Frontal cortex (tissue), 4 donors: ENCODE measurements around the gene GYG1. TPM values are rescaled to one million over a fixed set of nuclear protein-coding genes. Genes with fewer than 3 reads are reported as not detected.
"Not testable (repeated sequence)": the region's sequence is repeated elsewhere in the genome, so short reads cannot be mapped to it uniquely, and the experiment has no call there.

Source experiments
- DNase-seq, 2 donors: peaks; one replicate each; pipeline ENCODE4 v3.0.0; 2012; ENCODE audit warnings: low spot score in 2 of 2
- FAIRE-seq: peaks from 2 replicates; lab custom pipeline; 2012; peaks lifted over from hg19 to GRCh38; lab: Jason Lieb, UNC
- total RNA-seq: library from RNA; depleted of rRNA; stranded (reverse); fragments of >200 nt; gene quantifications from one replicate; pipeline ENCODE4 v1.2.3, GENCODE V29; 2014
- donor health status: control.
- donor health status: control.
- donor health status: control.

Gene GYG1
- total RNA-seq, 1 donor from 2014 or later = 6.9 TPM

DNA sequence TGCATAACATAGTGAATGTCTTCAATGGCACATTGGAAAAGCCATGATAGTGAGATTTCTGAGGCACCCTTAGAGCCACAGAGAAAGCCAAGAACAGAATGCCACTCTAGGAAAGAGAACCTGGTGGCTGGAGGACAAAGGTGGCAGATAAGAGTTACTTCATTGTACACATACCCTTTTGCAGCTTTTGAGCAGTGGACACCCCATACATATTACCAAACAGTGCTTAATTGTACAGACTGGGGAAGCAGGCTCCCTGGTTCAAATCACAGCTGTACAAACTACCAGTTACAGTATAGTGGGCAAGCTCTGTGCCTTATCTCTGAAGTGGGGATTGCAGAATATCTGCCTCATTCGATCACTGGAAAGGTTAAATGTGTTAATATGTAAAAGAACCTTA is 10.1 kb upstream of the GYG1 start:
- FAIRE-seq = no peak
- DNase-seq = no peak

DNA sequence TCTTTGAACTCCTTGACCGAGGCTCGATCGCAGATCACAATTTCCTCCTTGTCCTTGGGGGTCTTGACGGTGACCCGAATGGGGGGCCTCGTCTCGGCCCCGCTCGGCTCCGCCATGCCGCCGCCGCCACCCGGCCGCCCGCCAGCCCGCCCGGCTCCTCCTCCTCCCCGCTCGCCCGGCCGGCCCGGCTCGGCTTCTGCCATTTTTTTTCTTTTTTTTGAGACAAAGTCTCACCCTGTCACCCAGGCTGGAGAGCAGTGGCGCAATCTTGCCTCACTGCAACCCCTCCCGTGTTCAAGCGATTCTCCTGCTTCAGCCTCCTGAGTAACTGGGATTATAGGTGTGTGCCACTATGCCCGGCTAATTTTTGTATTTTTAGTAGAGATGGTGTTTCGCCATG is 3.8 kb upstream of the GYG1 start:
- FAIRE-seq = not testable (repeated sequence)

DNA sequence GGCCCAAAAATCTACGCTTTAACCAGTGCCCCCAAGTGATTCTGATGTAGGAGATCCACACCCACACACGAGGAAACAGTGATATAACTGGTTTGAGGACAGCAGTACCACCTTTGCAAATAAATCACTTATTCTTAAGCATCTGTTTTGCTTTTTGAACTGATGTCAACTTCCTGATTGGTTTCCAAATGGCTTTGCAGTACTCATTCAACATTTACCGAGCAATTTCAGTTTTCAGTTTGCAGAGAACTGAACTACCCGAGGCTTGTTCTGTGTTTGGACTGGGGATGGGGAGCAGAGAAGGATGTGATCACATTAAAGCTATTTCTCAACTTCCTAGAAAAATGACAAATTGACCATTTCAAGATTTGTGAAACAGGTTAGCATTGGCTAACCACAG is 1.1 kb upstream of the GYG1 start:
- FAIRE-seq = no peak
- no peak for DNase-seq

More for the DNA sequence above, 3.8 kb upstream of the GYG1 start:
- DNase-seq = not testable (repeated sequence)

DNA sequence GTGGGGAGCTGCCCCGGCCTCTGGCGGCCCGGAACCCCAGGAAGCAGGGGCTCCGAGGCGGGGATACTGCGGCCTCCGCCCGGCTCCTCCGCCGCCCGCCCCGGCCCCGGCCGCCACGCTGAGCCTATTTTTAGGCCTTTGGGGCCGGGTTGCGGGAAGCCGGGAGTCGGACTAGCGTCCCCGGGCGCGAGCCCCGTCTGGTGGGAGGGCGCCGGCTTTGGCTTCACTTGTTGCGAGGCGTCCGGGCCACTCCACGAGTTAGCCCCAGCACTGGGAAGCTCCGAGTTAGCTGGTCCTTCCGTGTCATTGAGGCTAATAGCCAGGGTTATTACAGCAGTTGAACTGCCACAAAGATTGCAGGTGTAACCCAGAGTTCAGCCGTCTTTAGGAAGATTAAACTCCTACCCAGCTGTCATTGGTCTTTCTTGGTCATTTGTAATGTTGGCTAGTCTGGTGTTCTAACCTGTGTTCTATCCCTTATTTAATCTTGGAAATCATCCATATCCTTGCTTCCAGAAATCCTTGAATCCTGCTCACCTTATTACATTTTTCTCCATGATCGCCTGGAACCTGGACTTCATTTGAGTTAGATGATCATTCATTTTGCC is 791 bp downstream of the GYG1 start:
- no peak for FAIRE-seq
- DNase-seq = peak in 1 of 2 donors; percentile 33

DNA sequence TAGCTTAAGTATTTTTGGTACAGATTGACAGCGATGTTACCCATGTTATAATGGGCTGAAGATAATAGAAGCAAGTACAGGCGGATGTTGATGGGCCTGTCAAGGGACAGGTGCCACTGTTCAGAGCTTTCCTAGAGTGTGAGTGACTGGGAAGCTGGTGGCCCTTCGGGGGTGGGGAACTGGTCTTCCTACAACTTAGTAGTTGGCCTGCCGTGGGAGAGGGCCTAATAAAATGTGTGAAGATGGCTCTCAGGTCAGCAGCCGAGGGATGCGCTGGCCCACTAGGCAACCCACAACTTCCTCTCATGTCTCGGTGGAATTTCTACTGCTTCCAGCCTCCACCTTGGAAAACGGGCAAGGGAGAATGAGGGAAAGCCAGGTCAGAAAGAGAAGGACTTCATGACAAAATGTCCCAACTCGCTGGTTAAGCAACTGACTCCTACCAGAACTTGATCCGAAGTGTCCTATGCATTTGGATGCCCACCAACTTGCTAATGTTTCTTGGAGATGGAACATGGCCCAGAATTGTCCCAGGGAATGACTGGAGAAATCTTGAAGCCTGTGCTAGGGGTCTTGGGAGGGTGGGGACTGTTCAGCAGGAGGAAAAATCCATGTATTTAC is 1.4 kb downstream of the GYG1 start:
- FAIRE-seq (no peak), DNase-seq (no peak)

DNA sequence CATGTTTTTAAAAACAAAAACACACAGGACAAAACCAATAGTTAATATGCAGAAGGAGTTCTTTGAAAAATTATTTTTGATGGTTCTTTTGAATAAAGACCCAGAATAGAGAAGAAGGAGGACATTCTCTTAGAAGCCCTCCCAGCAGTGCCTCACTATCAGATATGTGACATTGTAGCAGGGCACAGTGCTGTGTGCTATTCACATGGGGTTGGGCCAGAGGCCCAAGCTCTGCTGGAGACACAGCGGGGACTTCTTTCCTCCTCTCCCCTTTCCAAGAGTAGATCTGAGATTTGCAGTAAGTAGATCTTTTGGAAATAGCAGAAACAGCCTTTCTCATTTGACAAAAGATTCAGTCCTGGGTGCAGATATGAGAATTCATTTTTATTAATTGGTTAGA is 6.3 kb downstream of the GYG1 start:
- FAIRE-seq (no peak), DNase-seq (no peak)

DNA sequence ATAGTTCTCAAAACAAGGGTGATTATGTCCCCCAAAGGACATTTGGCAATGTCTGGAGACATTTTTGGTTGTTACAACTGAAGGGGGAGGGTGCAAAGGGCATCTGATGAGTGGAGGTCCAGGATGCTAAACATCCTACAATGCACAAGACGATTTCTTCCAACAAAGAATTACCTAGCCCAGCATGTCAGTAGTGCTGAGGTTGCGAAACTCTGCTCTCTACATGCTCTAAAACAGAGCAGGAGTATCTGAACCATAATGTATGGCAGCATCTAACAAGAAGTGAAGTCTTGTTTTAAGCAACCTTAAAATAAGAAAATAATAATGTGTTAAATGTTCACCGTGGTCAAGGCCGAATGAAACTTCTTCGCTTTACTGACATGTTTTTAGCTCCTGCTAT is 7.0 kb downstream of the GYG1 start:
- DNase-seq (no peak), FAIRE-seq (no peak)

DNA sequence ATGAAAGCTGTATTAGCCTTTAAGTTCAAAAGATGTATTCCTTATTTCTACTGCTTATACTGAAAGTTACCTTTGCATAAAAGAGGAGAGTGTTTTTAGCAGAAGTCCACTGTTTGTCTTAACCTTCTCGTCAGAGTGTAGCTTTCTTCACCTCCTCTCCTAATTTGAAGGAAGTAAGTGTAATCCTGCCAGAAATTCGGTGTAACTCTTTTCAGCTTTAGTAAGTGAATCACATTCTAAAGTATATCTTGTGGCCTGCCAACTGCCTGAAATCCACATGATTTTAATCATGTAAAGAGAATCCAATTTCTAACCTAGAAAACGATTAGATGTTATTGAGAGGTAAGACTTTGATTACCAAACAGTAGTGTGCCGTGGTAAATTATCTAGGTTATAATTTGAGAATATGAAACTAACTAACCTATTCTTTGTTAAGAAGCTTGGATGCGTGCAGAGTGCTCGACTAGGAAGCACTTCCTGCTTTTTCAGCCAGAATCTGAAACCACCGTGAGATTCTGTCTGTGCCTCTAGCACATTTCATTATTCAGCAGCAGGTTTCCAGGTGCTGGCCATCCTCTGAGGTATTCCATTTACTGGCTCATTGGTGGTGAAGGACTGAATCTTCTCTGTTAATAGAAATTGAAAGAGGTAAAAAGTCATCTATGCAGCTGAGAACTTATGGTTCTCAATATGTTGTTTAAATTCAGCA is 7.5 kb downstream of the GYG1 start:
- no peak for DNase-seq
- FAIRE-seq = no peak

DNA sequence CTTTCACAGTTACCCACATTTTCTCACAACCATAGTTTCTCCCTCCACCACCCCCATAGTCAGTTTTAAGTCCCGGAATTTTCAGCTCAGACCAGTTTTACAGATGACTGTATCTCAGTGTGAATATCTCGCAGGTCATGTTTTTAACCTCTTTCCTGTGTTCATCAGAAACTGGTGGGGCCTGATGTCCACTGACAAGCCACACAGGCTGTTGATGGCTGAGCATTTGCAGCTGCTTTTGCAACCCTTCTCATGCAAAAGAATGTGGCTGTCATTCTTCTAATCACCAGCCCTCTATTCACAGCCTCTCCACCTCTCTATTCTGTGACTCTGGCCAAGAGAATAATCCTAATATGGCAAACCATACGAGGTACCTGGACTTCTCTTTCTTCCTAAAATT is 8.5 kb downstream of the GYG1 start:
- no peak for FAIRE-seq
- DNase-seq = no peak

DNA sequence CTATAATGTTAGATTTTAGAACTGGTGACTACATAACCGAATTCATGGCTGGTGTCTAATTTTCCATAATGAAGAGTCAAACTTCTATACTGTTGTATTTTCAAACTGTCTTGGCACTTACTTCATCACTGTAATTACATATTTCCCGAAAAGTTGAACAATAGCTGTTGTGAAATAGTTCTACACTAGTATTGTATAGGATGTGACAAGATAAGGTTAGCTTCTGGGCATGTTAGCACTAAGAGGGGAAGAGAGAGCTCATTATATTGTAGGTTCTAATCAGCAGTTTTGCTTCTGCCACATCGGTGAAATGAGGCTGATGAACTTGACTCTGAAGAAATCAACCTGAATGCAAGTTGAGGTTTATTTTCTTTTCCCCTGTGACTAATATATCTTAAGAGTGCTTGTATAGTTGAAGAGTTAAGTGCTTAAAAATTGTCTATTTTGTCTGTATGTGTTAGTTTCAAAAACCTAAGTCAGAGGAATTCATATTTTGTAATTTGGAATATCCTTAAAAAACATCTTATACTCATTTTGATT is 8.9 kb downstream of the GYG1 start:
- FAIRE-seq (no peak), DNase-seq (no peak)

DNA sequence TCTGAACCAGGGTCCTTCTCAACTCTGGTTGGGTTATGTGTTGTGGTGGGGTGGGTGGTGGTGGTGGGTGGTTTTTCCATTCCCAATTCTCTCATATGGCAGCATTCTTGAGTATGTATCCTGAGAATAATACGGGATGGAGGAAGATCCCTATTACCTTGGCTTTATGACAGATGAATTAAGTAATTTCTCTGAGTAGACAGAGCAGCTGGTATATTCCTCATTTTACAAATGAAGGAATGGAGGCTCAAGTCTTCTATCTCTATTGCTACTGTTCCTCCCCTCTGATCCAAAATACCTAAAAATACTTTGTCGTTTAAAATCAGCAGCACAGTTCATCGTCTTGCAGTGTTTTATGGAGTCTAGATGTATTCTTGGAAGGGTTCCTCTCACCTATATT is 10.4 kb downstream of the GYG1 start:
- DNase-seq = no peak
- no peak for FAIRE-seq

DNA sequence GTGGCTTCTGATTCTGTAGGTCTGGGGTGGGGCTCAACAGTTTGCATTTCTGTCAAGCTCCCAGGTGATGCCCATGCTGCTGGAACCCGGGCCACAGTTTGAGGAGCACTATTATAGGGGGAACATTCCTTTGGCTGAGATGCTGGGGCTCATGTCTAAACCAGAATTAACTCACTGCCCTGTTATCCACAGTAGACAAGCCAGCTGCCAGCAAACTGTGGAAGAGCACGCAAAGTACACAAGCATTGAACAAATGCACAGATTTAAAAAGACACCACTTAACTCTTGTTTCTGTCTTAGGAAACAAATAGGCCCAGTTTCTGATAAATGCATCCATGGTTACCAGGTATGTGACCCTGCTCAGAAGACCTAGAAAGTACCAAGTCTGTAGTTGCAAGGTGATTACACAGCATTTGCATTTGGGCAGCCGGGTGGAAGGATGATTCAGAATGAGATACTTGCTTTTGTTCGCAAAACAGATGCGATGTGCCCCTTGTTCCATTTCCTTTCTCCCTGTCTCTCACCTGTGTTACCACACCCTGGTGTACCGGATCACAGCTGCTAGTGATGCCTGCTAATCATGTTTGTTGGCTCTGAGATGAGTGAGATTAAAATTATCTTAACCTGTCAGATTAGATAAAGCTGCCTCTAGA is 12.4 kb downstream of the GYG1 start:
- DNase-seq (no peak), FAIRE-seq (no peak)

DNA sequence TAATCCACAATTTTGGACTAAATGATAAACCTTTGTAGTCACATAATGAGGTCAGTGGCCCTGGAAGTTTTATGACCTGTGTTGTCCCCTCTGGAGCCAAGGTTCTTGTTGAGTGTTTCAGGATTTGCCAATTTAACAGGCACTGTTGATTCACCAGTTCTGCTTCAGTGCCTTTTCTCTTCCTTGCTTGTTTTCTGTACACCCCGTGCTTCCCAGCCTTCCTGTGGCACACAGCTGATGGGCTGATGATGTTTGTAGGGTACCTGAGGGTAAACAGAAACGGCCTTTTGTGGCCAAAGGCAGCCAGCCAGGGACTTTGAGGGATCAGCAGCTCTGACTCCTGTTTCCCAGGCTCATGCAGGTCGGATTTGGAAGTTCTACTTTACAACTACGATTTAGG is 13.3 kb downstream of the GYG1 start:
- no peak for DNase-seq
- FAIRE-seq = no peak

DNA sequence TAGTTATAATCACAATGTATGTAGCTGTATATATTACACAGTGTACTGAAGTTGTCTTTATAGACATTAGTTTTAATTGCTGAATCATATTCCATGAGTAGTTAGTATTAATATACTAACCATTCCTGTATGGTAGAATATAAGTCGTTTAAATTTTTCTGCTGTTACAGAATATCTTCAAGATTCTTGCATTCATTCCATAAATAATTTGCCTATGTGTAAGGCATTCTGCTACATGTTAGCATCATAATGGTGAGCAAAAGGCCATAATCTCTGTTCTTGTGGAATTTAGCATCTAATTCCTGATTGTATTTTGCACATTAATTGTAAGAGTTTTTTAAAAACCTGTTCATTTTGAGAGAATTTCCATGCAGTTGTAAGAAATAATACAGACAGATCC is 14.1 kb downstream of the GYG1 start:
- no peak for DNase-seq

DNA sequence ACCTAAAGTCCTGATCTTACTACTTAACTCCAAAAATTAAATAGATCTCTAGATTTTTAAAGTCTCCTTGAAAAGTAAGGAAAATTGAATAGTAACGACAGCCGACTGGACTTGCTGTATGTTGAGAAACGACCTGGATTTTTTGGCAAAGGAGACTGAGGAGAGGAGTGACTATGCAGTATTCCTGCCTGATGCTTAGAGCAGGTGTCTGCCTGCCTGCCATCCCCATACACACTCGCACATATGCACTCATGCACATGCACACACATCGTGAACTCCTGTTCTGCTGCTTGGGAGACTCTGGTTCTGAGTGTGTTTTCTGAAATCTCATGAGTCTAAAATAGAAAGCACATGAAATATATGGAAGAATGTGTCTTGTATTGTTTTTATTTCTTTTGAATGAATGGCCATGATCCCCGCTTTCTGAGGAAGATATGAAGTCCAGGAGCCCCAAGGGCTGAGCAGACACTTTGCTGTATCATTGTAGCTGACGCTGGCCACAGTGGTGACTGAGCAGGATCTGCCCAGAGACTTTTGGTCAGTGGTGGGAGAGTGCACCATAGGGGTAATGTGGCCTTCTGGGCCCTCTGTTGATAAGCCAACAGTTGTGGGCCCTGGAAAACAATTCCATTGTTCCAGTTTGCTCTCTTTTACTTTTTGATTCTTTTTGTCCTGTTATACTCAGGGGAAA is 16.4 kb downstream of the GYG1 start:
- FAIRE-seq = no peak

More for the DNA sequence above, 14.1 kb downstream of the GYG1 start:
- FAIRE-seq = no peak

DNA sequence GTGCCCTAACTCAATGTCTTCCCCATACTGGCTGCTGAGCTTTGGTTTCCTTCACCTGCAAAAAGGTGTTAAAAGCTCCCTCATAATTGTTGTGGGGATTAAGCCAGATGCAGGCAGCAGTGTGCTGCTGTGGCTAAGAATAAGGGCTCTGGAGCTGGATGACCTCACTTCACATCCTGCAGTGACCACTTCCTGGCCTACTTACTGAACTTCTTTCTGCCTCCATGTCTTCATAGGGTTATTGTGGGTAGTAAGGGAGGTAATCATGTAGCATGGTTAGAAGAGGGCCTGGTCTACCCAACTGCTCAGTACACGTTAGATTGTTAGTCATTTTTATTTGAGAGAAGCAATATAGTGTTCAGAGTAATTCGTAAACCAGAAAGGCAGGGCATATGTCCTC is 18.4 kb downstream of the GYG1 start:
- FAIRE-seq (no peak), DNase-seq (no peak)

More for the DNA sequence above, 16.4 kb downstream of the GYG1 start:
- no peak for DNase-seq

DNA sequence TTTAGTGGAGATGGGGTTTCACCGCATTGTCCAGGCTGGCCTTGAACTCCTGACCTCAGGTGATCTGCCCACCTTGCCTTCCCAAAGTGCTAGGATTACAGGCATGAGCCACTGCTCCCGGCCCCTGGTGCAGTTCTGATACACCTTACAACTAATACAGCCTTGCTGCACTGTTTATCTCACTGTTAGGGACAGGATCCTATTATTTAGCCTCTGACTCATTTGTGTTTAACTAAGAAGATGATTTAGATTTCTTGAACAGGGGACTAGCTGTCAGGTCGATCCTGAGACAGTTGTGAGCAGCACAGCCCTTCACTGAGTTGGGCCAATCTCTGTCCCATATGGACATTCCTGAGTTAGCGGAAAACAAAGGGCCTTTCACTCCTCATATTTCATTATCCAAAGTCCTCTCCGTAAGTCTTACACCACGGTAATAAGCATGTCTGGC is 19.2 kb downstream of the GYG1 start:
- DNase-seq (no peak), FAIRE-seq (no peak)

DNA sequence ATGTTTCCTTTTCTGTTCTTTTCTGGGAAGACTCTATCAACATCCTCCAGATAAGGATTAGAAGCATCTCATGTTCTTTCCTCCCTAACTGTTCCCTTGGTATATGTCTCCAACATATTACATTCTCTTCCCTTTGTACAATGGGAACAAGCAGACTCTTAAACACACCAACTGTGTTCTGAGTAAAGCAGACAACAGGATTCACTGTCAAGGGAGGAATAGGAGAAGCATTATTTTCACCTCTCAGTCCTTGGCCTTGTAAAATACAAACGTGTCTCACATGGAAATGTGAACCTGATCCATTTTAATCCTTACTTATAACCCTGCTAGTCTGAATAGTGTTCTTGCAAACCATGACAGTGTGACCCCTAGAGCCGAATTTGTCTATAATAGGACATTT is 19.6 kb downstream of the GYG1 start:
- DNase-seq (no peak), FAIRE-seq (no peak)

DNA sequence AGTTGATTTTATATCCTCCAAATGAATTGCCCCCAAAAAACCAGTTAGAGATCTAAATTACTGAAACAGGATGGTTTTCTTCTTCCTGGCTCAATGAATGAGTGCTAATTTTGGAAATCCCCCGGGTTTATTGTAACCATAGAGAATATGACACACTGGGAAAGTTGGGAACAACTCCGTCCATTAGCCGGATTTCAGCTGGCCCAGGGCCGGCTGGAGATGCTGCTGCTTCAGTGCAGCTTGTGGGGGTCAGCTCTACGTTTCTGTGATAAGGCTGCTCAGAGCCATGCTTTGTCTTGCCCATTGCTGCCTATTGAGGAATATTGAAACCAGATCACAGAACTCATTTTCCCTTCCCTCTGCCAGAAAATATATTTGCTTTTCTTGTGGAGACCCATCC is 20.3 kb downstream of the GYG1 start:
- FAIRE-seq = no peak
- no peak for DNase-seq

DNA sequence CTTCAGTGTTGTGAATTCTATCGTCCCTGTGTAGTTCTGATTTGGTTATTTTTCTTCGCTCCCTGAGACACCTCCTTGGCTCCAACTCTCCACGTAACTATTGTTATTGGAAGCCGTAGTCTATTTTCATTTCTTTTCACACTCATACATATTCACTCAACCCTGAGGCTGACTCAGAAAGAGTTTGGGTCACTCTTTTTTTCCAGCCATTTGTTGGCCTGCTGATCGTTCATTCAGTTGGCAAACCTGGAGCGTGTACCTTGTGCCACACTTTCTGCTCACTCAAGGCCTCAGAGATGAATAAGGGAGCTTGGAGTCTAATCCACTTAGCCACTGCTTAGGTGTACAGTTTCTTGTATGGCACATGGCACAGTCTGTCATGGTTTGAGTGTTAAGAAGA is 22.4 kb downstream of the GYG1 start:
- DNase-seq (no peak), FAIRE-seq (no peak)
